ENCODE results near the gene SHE. TPM values are rescaled to one million over a fixed set of nuclear protein-coding genes. Genes with fewer than 3 reads are reported as not detected.

SHE gene
- total RNA-seq, 1 donor from 2014 or later = 0.20 TPM

DNA sequence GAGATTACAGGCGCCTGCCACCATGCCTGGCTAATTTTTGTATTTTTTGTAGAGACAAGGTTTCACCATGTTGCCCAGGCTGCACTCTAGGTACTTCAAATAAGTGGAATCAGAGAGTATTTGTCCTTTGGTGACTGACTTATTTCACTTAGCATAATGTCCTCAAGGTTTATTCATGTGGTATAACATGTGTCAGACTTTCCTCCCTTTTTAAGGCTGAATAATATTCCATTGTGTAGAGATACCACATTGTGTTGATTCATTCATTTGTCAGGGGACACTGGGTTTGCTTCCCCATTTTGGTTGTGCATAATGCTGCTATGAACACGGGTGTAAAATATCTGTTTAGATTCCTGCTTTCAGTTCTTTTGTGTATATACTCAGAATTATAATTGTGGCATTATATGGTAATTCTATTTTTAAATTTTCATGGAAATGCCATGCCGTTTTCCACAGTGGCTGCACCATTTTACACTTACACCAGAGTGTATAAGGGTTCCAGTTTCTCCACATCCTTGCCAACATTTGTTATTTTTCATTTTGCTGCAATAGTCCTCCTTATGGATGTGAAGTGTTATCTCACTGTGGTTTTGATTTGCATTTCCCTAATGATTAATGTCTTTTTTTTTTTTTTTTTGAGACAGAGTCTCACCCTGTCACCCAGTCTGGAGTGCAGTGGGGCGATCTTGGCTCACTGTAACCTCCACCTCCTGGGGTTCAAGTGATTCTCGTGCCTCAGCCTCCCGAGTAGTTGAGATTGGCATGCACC lies 62.0 kb downstream of the SHE start:
- no peak for DNase-seq (ENCODE audit: low spot score)
- Mint-ChIP-seq H3K27ac (ENCODE audit: unreplicated experiment) (no peak overlapping the region), H3K4me1 (ENCODE audit: low read depth) (peaks cover 35% of the 10 kb centered on the region), H3K9me3 (ENCODE audit: low read depth) (no peaks in the 10 kb centered on the region), H3K4me3 (ENCODE audit: unreplicated experiment) (peak overlapping the region; percentile 8), H3K36me3 (ENCODE audit: low read depth) (peaks cover 2% of the 10 kb centered on the region), H3K27me3 (ENCODE audit: low read depth) (no peaks in the 10 kb centered on the region)
- TF ChIP-seq, protein P1, sequence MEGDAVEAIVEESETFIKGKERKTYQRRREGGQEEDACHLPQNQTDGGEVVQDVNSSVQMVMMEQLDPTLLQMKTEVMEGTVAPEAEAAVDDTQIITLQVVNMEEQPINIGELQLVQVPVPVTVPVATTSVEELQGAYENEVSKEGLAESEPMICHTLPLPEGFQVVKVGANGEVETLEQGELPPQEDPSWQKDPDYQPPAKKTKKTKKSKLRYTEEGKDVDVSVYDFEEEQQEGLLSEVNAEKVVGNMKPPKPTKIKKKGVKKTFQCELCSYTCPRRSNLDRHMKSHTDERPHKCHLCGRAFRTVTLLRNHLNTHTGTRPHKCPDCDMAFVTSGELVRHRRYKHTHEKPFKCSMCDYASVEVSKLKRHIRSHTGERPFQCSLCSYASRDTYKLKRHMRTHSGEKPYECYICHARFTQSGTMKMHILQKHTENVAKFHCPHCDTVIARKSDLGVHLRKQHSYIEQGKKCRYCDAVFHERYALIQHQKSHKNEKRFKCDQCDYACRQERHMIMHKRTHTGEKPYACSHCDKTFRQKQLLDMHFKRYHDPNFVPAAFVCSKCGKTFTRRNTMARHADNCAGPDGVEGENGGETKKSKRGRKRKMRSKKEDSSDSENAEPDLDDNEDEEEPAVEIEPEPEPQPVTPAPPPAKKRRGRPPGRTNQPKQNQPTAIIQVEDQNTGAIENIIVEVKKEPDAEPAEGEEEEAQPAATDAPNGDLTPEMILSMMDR (IDR thresholded peaks at IDR 0.05) = no peak

DNA sequence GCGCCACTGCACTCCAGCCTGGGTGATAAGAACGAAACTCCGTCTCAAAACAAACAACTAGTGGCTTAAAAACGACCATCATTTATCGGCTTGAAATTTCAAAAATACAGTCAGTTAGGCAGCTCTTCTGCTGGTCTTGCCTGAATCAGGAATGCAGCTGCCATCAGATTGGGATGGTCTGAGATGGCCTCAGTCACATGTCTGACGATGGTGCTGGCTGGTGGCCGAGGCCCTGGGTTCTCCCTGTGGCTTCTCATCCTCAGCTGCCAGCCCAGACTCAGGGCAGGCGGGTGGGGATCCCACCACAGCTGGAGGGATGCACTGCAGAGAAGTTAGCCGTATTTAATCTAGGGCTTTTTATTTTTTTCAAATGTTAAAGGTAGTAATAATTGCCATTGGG lies 65.8 kb downstream of the SHE start:
- Mint-ChIP-seq H3K9me3 (ENCODE audit: low read depth) (no peaks in the 10 kb centered on the region), H3K4me1 (ENCODE audit: low read depth) (peaks cover 42% of the 10 kb centered on the region), H3K27me3 (ENCODE audit: low read depth) (no peaks in the 10 kb centered on the region), H3K36me3 (ENCODE audit: low read depth) (no peaks in the 10 kb centered on the region), H3K27ac (ENCODE audit: unreplicated experiment) (no peak overlapping the region), H3K4me3 (ENCODE audit: unreplicated experiment) (no peak overlapping the region)
- no peak for DNase-seq (ENCODE audit: low spot score)
- TF ChIP-seq, protein P1 (IDR thresholded peaks at IDR 0.05) = no peak

DNA sequence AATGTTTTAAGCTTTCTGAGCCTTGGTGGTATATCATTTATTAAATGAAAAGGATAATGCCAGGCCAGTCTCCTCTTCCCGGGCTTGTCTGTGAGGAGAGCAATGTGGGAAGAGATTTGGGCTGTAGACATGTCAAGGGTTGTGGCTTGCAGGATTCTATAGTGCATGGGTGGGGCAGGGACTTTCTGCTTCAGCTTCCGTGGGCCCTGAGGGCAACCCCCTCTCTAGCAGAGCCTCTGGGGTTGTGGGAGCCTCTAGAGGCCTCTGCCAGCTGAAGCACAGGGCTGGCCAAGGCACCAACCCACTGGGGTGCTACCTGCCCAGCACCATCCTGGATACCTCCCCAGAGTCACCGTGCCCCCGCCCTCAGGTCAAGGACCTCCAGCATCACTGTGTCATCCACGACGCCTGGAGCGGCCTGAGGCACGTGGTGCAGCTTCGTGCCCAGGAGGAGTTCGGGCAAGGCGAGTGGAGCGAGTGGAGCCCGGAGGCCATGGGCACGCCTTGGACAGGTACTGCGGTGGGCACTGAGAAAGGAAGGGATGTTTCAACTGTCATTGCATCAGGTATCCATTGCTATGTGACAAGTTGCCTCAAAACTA lies 66.5 kb downstream of the SHE start:
- Mint-ChIP-seq H3K4me1 (ENCODE audit: low read depth) (peaks cover 42% of the 10 kb centered on the region), H3K9me3 (ENCODE audit: low read depth) (no peaks in the 10 kb centered on the region), H3K4me3 (ENCODE audit: unreplicated experiment) (no peak overlapping the region), H3K36me3 (ENCODE audit: low read depth) (no peaks in the 10 kb centered on the region), H3K27me3 (ENCODE audit: low read depth) (no peaks in the 10 kb centered on the region), H3K27ac (ENCODE audit: unreplicated experiment) (no peak overlapping the region)
- TF ChIP-seq, protein P1 (IDR thresholded peaks at IDR 0.05) = no peak
- no peak for DNase-seq (ENCODE audit: low spot score)

DNA sequence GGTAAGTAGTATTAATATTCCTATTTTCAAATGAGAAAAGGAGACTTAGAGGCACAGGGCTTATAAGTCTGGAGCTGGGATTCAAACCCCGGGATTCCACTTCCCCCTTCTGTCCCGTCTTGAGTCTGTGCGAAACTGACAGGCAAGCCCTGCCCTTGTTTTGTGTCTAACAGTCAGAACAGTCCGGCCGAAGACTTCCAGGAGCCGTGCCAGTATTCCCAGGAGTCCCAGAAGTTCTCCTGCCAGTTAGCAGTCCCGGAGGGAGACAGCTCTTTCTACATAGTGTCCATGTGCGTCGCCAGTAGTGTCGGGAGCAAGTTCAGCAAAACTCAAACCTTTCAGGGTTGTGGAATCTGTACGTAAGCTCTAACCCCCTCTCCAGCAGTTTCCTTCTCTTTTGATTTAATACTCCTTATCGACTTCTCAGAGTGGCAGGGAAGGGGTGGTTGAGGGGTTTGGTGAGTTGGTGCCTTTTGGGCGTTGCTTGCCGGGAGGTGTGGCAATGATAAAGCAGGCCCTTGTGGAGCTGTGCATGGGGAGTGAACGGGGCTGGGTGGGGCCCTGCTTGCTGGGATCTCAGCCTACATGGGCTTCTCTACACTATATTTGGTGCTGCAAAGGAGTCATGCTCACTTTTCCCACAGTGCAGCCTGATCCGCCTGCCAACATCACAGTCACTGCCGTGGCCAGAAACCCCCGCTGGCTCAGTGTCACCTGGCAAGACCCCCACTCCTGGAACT lies 67.7 kb downstream of the SHE start:
- no peaks in the 10 kb centered on the region for H3K36me3 Mint-ChIP-seq (ENCODE audit: low read depth)
- no peaks in the 10 kb centered on the region for H3K9me3 Mint-ChIP-seq (ENCODE audit: low read depth)
- H3K4me3 Mint-ChIP-seq (ENCODE audit: unreplicated experiment) = peak overlapping the region; percentile 35
- no peaks in the 10 kb centered on the region for H3K27me3 Mint-ChIP-seq (ENCODE audit: low read depth)
- TF ChIP-seq, protein P1 (IDR thresholded peaks at IDR 0.05) = no peak
- H3K27ac Mint-ChIP-seq (ENCODE audit: unreplicated experiment) = peak overlapping the region; percentile 81
- peaks cover 42% of the 10 kb centered on the region for H3K4me1 Mint-ChIP-seq (ENCODE audit: low read depth)
- DNase-seq (ENCODE audit: low spot score) = no peak

DNA sequence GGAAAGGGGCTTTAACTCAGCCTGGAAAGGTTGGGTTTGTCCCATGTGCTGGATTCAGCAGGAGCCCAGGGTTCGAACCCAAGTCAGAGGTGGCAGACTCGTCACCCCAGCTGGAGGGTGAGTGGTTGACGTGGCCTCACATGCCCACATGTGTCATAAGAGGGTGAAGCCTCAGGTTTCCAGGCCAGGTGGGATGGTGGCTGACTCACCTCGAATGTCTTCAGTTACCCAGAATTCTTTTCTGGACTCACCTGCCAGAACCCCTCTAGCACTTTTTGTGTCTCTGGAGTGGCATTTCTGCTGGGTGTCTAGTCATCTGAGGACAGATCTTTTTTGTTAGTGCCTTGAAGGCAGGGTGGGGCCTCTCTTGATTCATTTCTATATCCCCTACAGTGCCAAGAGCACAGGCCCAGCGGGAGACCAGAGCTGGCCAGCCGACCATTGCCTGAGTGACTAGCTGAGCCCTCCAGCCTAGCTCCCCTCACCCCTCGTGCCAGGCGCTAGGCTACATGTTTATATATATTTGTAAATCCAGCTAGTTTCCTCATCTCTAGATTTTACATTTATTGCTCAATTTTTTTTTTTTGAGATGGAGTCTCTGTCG lies 68.9 kb downstream of the SHE start:
- Mint-ChIP-seq H3K4me1 (ENCODE audit: low read depth) (peaks cover 41% of the 10 kb centered on the region), H3K36me3 (ENCODE audit: low read depth) (no peaks in the 10 kb centered on the region), H3K27me3 (ENCODE audit: low read depth) (no peaks in the 10 kb centered on the region), H3K4me3 (ENCODE audit: unreplicated experiment) (no peak overlapping the region), H3K9me3 (ENCODE audit: low read depth) (no peaks in the 10 kb centered on the region), H3K27ac (ENCODE audit: unreplicated experiment) (no peak overlapping the region)
- TF ChIP-seq, protein P1 (IDR thresholded peaks at IDR 0.05) = no peak
- no peak for DNase-seq (ENCODE audit: low spot score)
